Keratinocyte (primary cell): ENCODE measurements around the gene MACF1. TPM values are rescaled to one million over a fixed set of nuclear protein-coding genes. Genes with fewer than 3 reads are reported as not detected.

Experiments used
- DNase-seq: peaks from one replicate; pipeline ENCODE4 v3.0.0-alpha.2; 2011; ENCODE audit warnings: low read depth, missing footprints, low spot score
- FAIRE-seq: peaks from 2 replicates; lab custom pipeline; 2011; peaks lifted over from hg19 to GRCh38; lab: Jason Lieb, UNC
- H2AFZ ChIP-seq: 2 replicates; pipeline ENCODE4 v1.6.0; 2012; ENCODE audit warnings: low read length, control low read depth, inconsistent platforms; ENCODE audit not compliant: control insufficient read depth
- H3K27ac ChIP-seq: 2 replicates; pipeline ENCODE4 v1.5.1; 2011; ENCODE audit warnings: low read length; ENCODE audit not compliant: control insufficient read depth, insufficient read depth
- H3K27me3 ChIP-seq: 3 replicates; pipeline ENCODE4 v1.6.0; 2011; ENCODE audit warnings: low read length; ENCODE audit not compliant: control insufficient read depth, insufficient read depth; ENCODE audit errors: extremely low read depth
- H3K36me3 ChIP-seq, 2 experiments: 2 replicates in 1 of 2; 3 replicates in 1 of 2; pipeline ENCODE4 v1.5.1; 2011; ENCODE audit warnings: low read length in 2 of 2, mild to moderate bottlenecking in 1 of 2; ENCODE audit not compliant: control insufficient read depth in 2 of 2, insufficient read depth in 2 of 2; ENCODE audit errors: extremely low read depth in 1 of 2
- H3K4me1 ChIP-seq: 3 replicates; pipeline ENCODE4 v1.5.1; 2011; ENCODE audit warnings: low read length; ENCODE audit not compliant: control insufficient read depth, insufficient read depth; ENCODE audit errors: extremely low read depth
- H3K4me2 ChIP-seq: 3 replicates; pipeline ENCODE4 v1.6.0; 2011; ENCODE audit warnings: low read depth, low read length; ENCODE audit not compliant: control insufficient read depth, insufficient read depth; ENCODE audit errors: extremely low read depth
- H3K4me3 ChIP-seq, 3 experiments: fragments of 200-600 bp in 1 of 3; sonication (generic) in 1 of 3; 2 replicates in 2 of 3; 3 replicates in 1 of 3; pipeline ENCODE4 v1.5.1; 2011 to 2016; ENCODE audit warnings: low read length in 3 of 3, mild to moderate bottlenecking in 3 of 3, control low read depth in 2 of 3, inconsistent platforms in 1 of 3, low read depth in 1 of 3, mixed read lengths in 1 of 3, mixed run types in 1 of 3, moderate library complexity in 1 of 3; ENCODE audit not compliant: control insufficient read depth in 2 of 3, insufficient read depth in 2 of 3; ENCODE audit errors: extremely low read depth in 1 of 3
- H3K79me2 ChIP-seq: 2 replicates; pipeline ENCODE4 v1.6.0; 2012; ENCODE audit warnings: low read length; ENCODE audit not compliant: control insufficient read depth, insufficient read depth
- H3K9ac ChIP-seq: 3 replicates; pipeline ENCODE4 v1.6.0; 2011; ENCODE audit warnings: low read length; ENCODE audit not compliant: control insufficient read depth, insufficient read depth; ENCODE audit errors: extremely low read depth
- H3K9me1 ChIP-seq: 3 replicates; pipeline ENCODE4 v1.6.0; 2011; ENCODE audit warnings: low read length; ENCODE audit not compliant: control insufficient read depth, insufficient read depth; ENCODE audit errors: extremely low read depth
- H3K9me3 ChIP-seq: 2 replicates; pipeline ENCODE4 v1.5.1; 2012; ENCODE audit warnings: low read depth, low read length; ENCODE audit not compliant: control insufficient read depth
- H4K20me1 ChIP-seq: 3 replicates; pipeline ENCODE4 v1.6.0; 2011; ENCODE audit warnings: low read length; ENCODE audit not compliant: control insufficient read depth, insufficient read depth; ENCODE audit errors: extremely low read depth
- EZH2 ChIP-seq: IDR thresholded peaks from one replicate; pipeline ENCODE4 v1.6.1; 2012; ENCODE audit warnings: inconsistent platforms, mild to moderate bottlenecking, low read length, moderate library complexity
- dilution Hi-C: fragments of 300-500 bp; cut with MboI; formaldehyde crosslinking; loops from one replicate; pipeline ENCODE4 v1.7.0; 2020; ENCODE audit warnings: low sequenced_read_pairs; ENCODE audit not compliant: extremely low pct_ligation_motif_present
- polyA plus RNA-seq, 5 experiments: library from polyadenylated mRNA; depleted of rRNA in 3 of 5; stranded (reverse) in 3 of 5; stranded (forward) in 1 of 5; unstranded in 1 of 5; fragments of >200 nt; gene quantifications; 1 replicate in 1 of 5; 2 replicates in 3 of 5; 3 replicates in 1 of 5; pipeline versions ENCODE4 v1.2.1 to v1.2.3, GENCODE V29; 2011 to 2012; ENCODE audit warnings: missing spikeins in 2 of 5, low read depth in 1 of 5, low replicate concordance in 1 of 5
- TF ChIP-seq, protein P1 (sequence below), 3 experiments: IDR thresholded peaks in 1 of 3; conservative IDR thresholded peaks in 1 of 3; optimal IDR thresholded peaks in 1 of 3; 2 replicates in 2 of 3; 3 replicates in 1 of 3; pipeline versions ENCODE3 to v1.5.1; 2011; ENCODE audit warnings: low read length in 3 of 3, mild to moderate bottlenecking in 3 of 3, moderate library complexity in 2 of 3, control low read depth in 1 of 3, inconsistent platforms in 1 of 3; ENCODE audit not compliant: insufficient read depth in 2 of 3; ENCODE audit errors: extremely low read depth in 1 of 3

Gene MACF1
- polyA plus RNA-seq, 1 donor (not counting 4 experiments of a cell fraction or from before 2014, with no cell fraction given) = 111 TPM

- Histone ChIP-seq H3K4me3 (no peak overlapping the region), H3K9me3 (no peaks in the 10 kb centered on the region), H3K9ac (no peak overlapping the region), H4K20me1 (peaks cover 8% of the 10 kb centered on the region), H3K27me3 (no peaks in the 10 kb centered on the region), H3K27ac (no peak overlapping the region), H3K9me1 (no peaks in the 10 kb centered on the region), H3K79me2 (peaks cover 54% of the 10 kb centered on the region), H3K4me1 (peaks cover 6% of the 10 kb centered on the region), H3K36me3 (peaks cover 31 to 41% of the 10 kb centered on the region in 2 experiments), H3K4me2 (no peak overlapping the region), H2AFZ (no peak overlapping the region)
- dilution Hi-C loops = no loop called here
- DNase-seq (no peak), FAIRE-seq (no peak)
- no peak for TF ChIP-seq EZH2
- TF ChIP-seq, protein P1, sequence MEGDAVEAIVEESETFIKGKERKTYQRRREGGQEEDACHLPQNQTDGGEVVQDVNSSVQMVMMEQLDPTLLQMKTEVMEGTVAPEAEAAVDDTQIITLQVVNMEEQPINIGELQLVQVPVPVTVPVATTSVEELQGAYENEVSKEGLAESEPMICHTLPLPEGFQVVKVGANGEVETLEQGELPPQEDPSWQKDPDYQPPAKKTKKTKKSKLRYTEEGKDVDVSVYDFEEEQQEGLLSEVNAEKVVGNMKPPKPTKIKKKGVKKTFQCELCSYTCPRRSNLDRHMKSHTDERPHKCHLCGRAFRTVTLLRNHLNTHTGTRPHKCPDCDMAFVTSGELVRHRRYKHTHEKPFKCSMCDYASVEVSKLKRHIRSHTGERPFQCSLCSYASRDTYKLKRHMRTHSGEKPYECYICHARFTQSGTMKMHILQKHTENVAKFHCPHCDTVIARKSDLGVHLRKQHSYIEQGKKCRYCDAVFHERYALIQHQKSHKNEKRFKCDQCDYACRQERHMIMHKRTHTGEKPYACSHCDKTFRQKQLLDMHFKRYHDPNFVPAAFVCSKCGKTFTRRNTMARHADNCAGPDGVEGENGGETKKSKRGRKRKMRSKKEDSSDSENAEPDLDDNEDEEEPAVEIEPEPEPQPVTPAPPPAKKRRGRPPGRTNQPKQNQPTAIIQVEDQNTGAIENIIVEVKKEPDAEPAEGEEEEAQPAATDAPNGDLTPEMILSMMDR (optimal IDR thresholded peaks at IDR 0.05 in 1 of 3, IDR thresholded peaks at IDR 0.05 in 1 of 3, conservative IDR thresholded peaks at IDR 0.05 in 1 of 3; ENCODE audit: extremely low read depth in 1 of 3, insufficient read depth in 2 of 3, low read length in 3 of 3) = no peak
Measured at GRCh38 chr1:39255222-39255621, 50.7 kb downstream of the MACF1 start.

DNA sequence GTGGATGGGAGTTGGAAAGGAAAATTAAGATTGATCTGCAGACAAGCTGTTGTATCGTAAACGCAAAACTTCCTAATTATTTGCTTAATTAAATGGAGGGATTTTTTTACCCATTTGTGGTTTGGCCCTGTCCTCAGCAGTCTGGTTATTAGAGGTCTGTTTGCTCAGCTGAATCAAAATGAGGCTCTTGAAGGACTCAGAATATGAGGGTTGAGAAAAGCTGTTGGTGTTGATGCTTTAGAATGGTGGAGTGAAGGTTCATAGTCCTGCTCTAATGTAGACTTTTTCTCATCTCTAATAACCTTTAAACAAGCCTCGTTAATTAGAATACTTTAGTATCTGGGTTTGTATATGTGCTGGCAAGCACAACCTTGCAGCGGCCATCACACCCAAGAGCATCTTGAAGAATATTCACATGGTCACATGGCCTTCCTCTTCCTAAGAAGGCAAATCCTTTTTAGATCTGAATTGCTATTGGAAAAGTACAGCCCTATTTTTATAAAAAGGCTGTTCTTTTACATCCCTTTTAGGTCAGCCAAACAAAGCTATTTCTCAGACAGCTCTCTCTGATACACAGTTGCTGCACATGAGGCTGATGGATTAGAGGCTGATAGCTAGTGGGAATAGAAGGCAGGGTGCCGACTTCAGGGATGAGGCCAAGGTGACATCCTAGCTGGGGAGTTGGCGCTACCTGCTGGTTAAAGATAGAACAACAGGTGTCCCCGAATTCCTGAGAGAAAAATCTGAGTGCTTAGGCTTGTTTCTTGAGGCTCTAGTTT, 53.8 kb downstream of the MACF1 start:
- DNase-seq (peak; percentile 32), FAIRE-seq (peak; percentile 93)
- Histone ChIP-seq H3K9ac (no peak overlapping the region), H3K79me2 (peaks cover 65% of the 10 kb centered on the region), H3K36me3 (peaks cover 26 to 41% of the 10 kb centered on the region in 2 experiments), H3K9me3 (no peaks in the 10 kb centered on the region), H3K4me1 (peaks cover 8% of the 10 kb centered on the region), H3K9me1 (no peaks in the 10 kb centered on the region), H3K4me2 (no peak overlapping the region), H4K20me1 (peaks cover 2% of the 10 kb centered on the region), H3K27me3 (no peaks in the 10 kb centered on the region), H3K4me3 (no peak overlapping the region), H2AFZ (no peak overlapping the region), H3K27ac (no peak overlapping the region)
- TF ChIP-seq EZH2 = no peak
- TF ChIP-seq, protein P1 (optimal IDR thresholded peaks at IDR 0.05 in 1 of 3, IDR thresholded peaks at IDR 0.05 in 1 of 3, conservative IDR thresholded peaks at IDR 0.05 in 1 of 3; ENCODE audit: extremely low read depth in 1 of 3, insufficient read depth in 2 of 3, low read length in 3 of 3) = peak; percentile 79 to 93 (median 88)
- dilution Hi-C loops = no loop called here
